LHCN-M2 (cell line): Measurements from ENCODE around the gene CEP250. TPM values are rescaled to one million over a fixed set of nuclear protein-coding genes. Genes with fewer than 3 reads are reported as not detected.
A peak's percentile ranks its signal among the peaks of the same experiment; 100 is the strongest.

Experiments
- DNase-seq: peaks from one replicate; pipeline ENCODE4 v3.0.0-alpha.2; 2012; ENCODE audit warnings: low read depth
- total RNA-seq: library from RNA; depleted of rRNA; stranded (reverse); fragments of >200 nt; gene quantifications from 2 replicates; pipeline ENCODE4 v1.2.3, GENCODE V29; 2014

The CEP250 gene
- total RNA-seq, 1 experiment from 2014 or later = 64.0 TPM

GRCh38 chr20:35525639-35526038 is 70.2 kb downstream of the CEP250 start:
- no peak for DNase-seq

- no peak for DNase-seq
Measured at GRCh38 chr20:35527122-35527769, 71.8 kb downstream of the CEP250 start.

- no peak for DNase-seq
Measured at GRCh38 chr20:35529552-35529951, 74.2 kb downstream of the CEP250 start, which contains the start of gene C20orf173. Gene C20orf173 (minus strand): TSS chr20:35529652. CDS start chr20:35529373, 279 bp downstream.

GRCh38 chr20:35539756-35540212 is 84.4 kb downstream of the CEP250 start:
- no peak for DNase-seq

- peak; percentile 25 for DNase-seq
Measured at GRCh38 chr20:35541118-35541782, 85.9 kb downstream of the CEP250 start.

- DNase-seq = peak; percentile 93
Measured at GRCh38 chr20:35541783-35542662, 86.6 kb downstream of the CEP250 start, which contains the start of gene ERGIC3. Gene ERGIC3 (plus strand): TSS chr20:35542078. CDS start chr20:35542098, 20 bp downstream.

GRCh38 chr20:35542990-35543389 is 87.6 kb downstream of the CEP250 start:
- DNase-seq = no peak

- DNase-seq = no peak
Measured at GRCh38 chr20:35544436-35544835, 89.0 kb downstream of the CEP250 start.

GRCh38 chr20:35544941-35545340 is 89.5 kb downstream of the CEP250 start:
- peak; percentile 29 for DNase-seq

GRCh38 chr20:35546127-35546526 is 90.7 kb downstream of the CEP250 start:
- DNase-seq = no peak

- DNase-seq = no peak
Measured at GRCh38 chr20:35547329-35547728, 91.9 kb downstream of the CEP250 start.

GRCh38 chr20:35551503-35551902 is 96.1 kb downstream of the CEP250 start:
- no peak for DNase-seq

- no peak for DNase-seq
Measured at GRCh38 chr20:35552914-35553313, 97.5 kb downstream of the CEP250 start.

GRCh38 chr20:35555461-35555860 is 100.1 kb downstream of the CEP250 start:
- peak; percentile 18 for DNase-seq

GRCh38 chr20:35555951-35556645 is 100.7 kb downstream of the CEP250 start:
- no peak for DNase-seq

- no peak for DNase-seq
Measured at GRCh38 chr20:35556871-35557270, 101.5 kb downstream of the CEP250 start.

- no peak for DNase-seq
Measured at GRCh38 chr20:35558451-35558850, 103.1 kb downstream of the CEP250 start.

- no peak for DNase-seq
Measured at GRCh38 chr20:35559042-35559693, 103.8 kb downstream of the CEP250 start.

GRCh38 chr20:35560105-35560511 is 104.7 kb downstream of the CEP250 start:
- no peak for DNase-seq

- DNase-seq = no peak
Measured at GRCh38 chr20:35560541-35560940, 105.1 kb downstream of the CEP250 start.

- peak; percentile 73 for DNase-seq
Measured at GRCh38 chr20:35561268-35561667, 105.9 kb downstream of the CEP250 start.
